C4-2B (cell line): ENCODE measurements around the gene MYRFL.

Experiments used
- H3K27ac ChIP-seq: fragments of 450-650 bp; 2 replicates; pipeline ENCODE4 v1.5.1; 2017
- CTCF ChIP-seq: fragments of 450-650 bp; conservative IDR thresholded peaks from 2 replicates; pipeline ENCODE4 v1.5.1; 2017; ENCODE audit warnings: mild to moderate bottlenecking
- ZFX ChIP-seq: fragments of 450-650 bp; IDR thresholded peaks from 2 replicates; pipeline ENCODE4 v1.6.1; 2017

MYRFL gene

GRCh38 chr12:69906411-69907216 is 81.6 kb downstream of the MYRFL start:
- no peak overlapping the region for H3K27ac ChIP-seq

GRCh38 chr12:69908203-69908602 is 83.2 kb downstream of the MYRFL start:
- H3K27ac ChIP-seq = no peak overlapping the region
- TF ChIP-seq ZFX = no peak
- TF ChIP-seq CTCF = no peak

More at GRCh38 chr12:69906411-69907216, 81.6 kb downstream of the MYRFL start:
- TF ChIP-seq CTCF = no peak
- no peak for TF ChIP-seq ZFX

- H3K27ac ChIP-seq = no peak overlapping the region
- TF ChIP-seq CTCF (no peak), ZFX (no peak)
Measured at GRCh38 chr12:69910694-69911093, 85.7 kb downstream of the MYRFL start.

- TF ChIP-seq CTCF = no peak
- TF ChIP-seq ZFX = no peak
Measured at GRCh38 chr12:69913526-69913925, 88.5 kb downstream of the MYRFL start.

GRCh38 chr12:69915964-69916363 is 90.9 kb downstream of the MYRFL start:
- no peak overlapping the region for H3K27ac ChIP-seq
- TF ChIP-seq ZFX = no peak
- TF ChIP-seq CTCF = no peak

More at GRCh38 chr12:69913526-69913925, 88.5 kb downstream of the MYRFL start:
- no peak overlapping the region for H3K27ac ChIP-seq

GRCh38 chr12:69916544-69917235 is 91.7 kb downstream of the MYRFL start:
- no peak overlapping the region for H3K27ac ChIP-seq
- no peak for TF ChIP-seq ZFX
- TF ChIP-seq CTCF = no peak

GRCh38 chr12:69918287-69918686 is 93.3 kb downstream of the MYRFL start:
- no peak overlapping the region for H3K27ac ChIP-seq
- TF ChIP-seq CTCF (no peak), ZFX (no peak)
